ENCODE data around the gene NEK2. TPM values are rescaled to one million over a fixed set of nuclear protein-coding genes. Genes with fewer than 3 reads are reported as not detected.

Gene NEK2
- total RNA-seq, 1 experiment from 2014 or later: 60.5 TPM

GRCh38 chr1:211701733-211702132 lies 26.3 kb upstream of the NEK2 start:
- Histone ChIP-seq H3K36me3 (ENCODE audit: low read depth) (no peaks in the 10 kb centered on the region), H3K27me3 (ENCODE audit: insufficient read depth, low read depth) (no peaks in the 10 kb centered on the region), H3K79me2 (ENCODE audit: low read depth) (no peaks in the 10 kb centered on the region), H3K4me2 (no peak overlapping the region), H3K9me3 (ENCODE audit: insufficient read depth, low read depth) (no peaks in the 10 kb centered on the region), H3F3A (ENCODE audit: insufficient read depth, low read depth) (peaks cover 17% of the 10 kb centered on the region), H3K4me3 (no peak overlapping the region), H3K27ac (no peak overlapping the region), H2AFZ (no peak overlapping the region), H4K20me1 (ENCODE audit: insufficient read depth) (no peaks in the 10 kb centered on the region), H3K9me2 (ENCODE audit: insufficient read depth) (no peaks in the 10 kb centered on the region), H3K4me1 (replicated peaks; ENCODE audit: insufficient read depth) (peaks cover 26% of the 10 kb centered on the region)
- TF ChIP-seq EZH2 (IDR thresholded peaks at IDR 0.05; ENCODE audit: low read depth) (no peak), CTCF (conservative IDR thresholded peaks at IDR 0.05) (no peak)
- DNase-seq: no peak
- BruUV-seq (replicated peaks): no TSS peak
- CTCF ChIA-PET: no interaction called here
- POLR2A ChIA-PET (ENCODE audit: unreplicated experiment): no interaction called here
- intact Hi-C loops (cut with micrococcal nuclease; ENCODE audit: unreplicated experiment): loop anchor here (10.0 kb wide), 1 partner anchor 73 kb away; no protein-coding TSS in a partner anchor

GRCh38 chr1:211699059-211699458 lies 23.6 kb upstream of the NEK2 start:
- Histone ChIP-seq H3K27me3 (ENCODE audit: insufficient read depth, low read depth) (no peaks in the 10 kb centered on the region), H3K36me3 (ENCODE audit: low read depth) (no peaks in the 10 kb centered on the region), H3K4me2 (0 out of 2 replicates have a peak overlapping the region, but pooled peaks have one; percentile 52), H2AFZ (no peak overlapping the region), H3K9me2 (ENCODE audit: insufficient read depth) (no peaks in the 10 kb centered on the region), H3K79me2 (ENCODE audit: low read depth) (no peaks in the 10 kb centered on the region), H3K4me3 (no peak overlapping the region), H3K4me1 (replicated peaks; ENCODE audit: insufficient read depth) (0 out of 2 replicates have a peak, but pooled peaks cover under 1% of the 10 kb centered on the region), H3K27ac (no peak overlapping the region), H3K9me3 (ENCODE audit: insufficient read depth, low read depth) (no peaks in the 10 kb centered on the region), H4K20me1 (ENCODE audit: insufficient read depth) (no peaks in the 10 kb centered on the region), H3F3A (ENCODE audit: insufficient read depth, low read depth) (no peaks in the 10 kb centered on the region)
- intact Hi-C loops (cut with micrococcal nuclease; ENCODE audit: unreplicated experiment): loop anchor here (5.0 kb wide), 2 partner anchors 228 to 313 kb away; no protein-coding TSS in a partner anchor
- CTCF ChIA-PET: interaction anchor here (0.6 to 1.3 kb wide), 3 partner anchors 31 to 336 kb away, joined by 3 to 4 read pairs (median 3); no protein-coding TSS in a partner anchor
- POLR2A ChIA-PET (ENCODE audit: unreplicated experiment): no interaction called here
- no peak for DNase-seq
- BruUV-seq (replicated peaks): no TSS peak
- TF ChIP-seq EZH2 (IDR thresholded peaks at IDR 0.05; ENCODE audit: low read depth): no peak
- TF ChIP-seq CTCF (conservative IDR thresholded peaks at IDR 0.05): no peak

GRCh38 chr1:211698161-211699026 lies 23.0 kb upstream of the NEK2 start:
- TF ChIP-seq EZH2 (IDR thresholded peaks at IDR 0.05; ENCODE audit: low read depth) (no peak), CTCF (conservative IDR thresholded peaks at IDR 0.05) (peak; percentile 96)
- H3K27me3 ChIP-seq (ENCODE audit: insufficient read depth, low read depth): no peaks in the 10 kb centered on the region
- H3K9me3 ChIP-seq (ENCODE audit: insufficient read depth, low read depth): no peaks in the 10 kb centered on the region
- no peaks in the 10 kb centered on the region for H3F3A ChIP-seq (ENCODE audit: insufficient read depth, low read depth)
- intact Hi-C loops (cut with micrococcal nuclease; ENCODE audit: unreplicated experiment): loop anchor here (1.0 to 5.0 kb wide), 5 partner anchors 132 to 337 kb away; partner anchors contain the start of genes DTL, INTS7 and LPGAT1
- H3K36me3 ChIP-seq (ENCODE audit: low read depth): no peaks in the 10 kb centered on the region
- POLR2A ChIA-PET (ENCODE audit: unreplicated experiment): interaction anchor here (0.6 kb wide), 2 partner anchors 350 to 371 kb away, joined by 3 read pairs; no protein-coding TSS in a partner anchor
- 0 out of 2 replicates have a peak overlapping the region, but pooled peaks have one; percentile 58 for H2AFZ ChIP-seq
- no peaks in the 10 kb centered on the region for H3K4me1 ChIP-seq (replicated peaks; ENCODE audit: insufficient read depth)
- no peaks in the 10 kb centered on the region for H3K79me2 ChIP-seq (ENCODE audit: low read depth)
- no peak overlapping the region for H3K4me3 ChIP-seq
- BruUV-seq (replicated peaks): no TSS peak
- no peaks in the 10 kb centered on the region for H3K9me2 ChIP-seq (ENCODE audit: insufficient read depth)
- CTCF ChIA-PET: interaction anchor here (0.6 to 1.3 kb wide), 9 partner anchors 32 to 381 kb away, joined by 3 to 5 read pairs (median 3); partner anchors contain the start of genes DTL and INTS7
- no peak overlapping the region for H3K27ac ChIP-seq
- DNase-seq: peak; percentile 51 to 86
- H3K4me2 ChIP-seq: peak overlapping the region; percentile 52
- no peaks in the 10 kb centered on the region for H4K20me1 ChIP-seq (ENCODE audit: insufficient read depth)

All from PC-9 (cell line).